IMR-90 (cell line): ENCODE results near the gene RALGPS1. TPM values are rescaled to one million over a fixed set of nuclear protein-coding genes. Genes with fewer than 3 reads are reported as not detected.

ENCODE experiments used
- ATAC-seq: fragments of 200-7000 bp; cut with Tn5 transposase; 2 replicates; pipeline ENCODE4 v1.9.1; 2020; ENCODE audit warnings: low read depth, mild to moderate bottlenecking, moderate library complexity
- BruUV-seq: library from RNA; stranded (reverse); fragments of 400-500 nt; replicated peaks from 2 replicates; lab custom pipeline; 2021; lab: Mats Ljungman, UMichigan
- CTCF ChIA-PET: fragments of 300-600 bp; formaldehyde crosslinking; extraction: SDS; loops from one replicate; lab custom pipeline; 2021; ENCODE audit warnings: antibody characterized with exemption; lab: Yijun Ruan, JAX
- POLR2A ChIA-PET: fragments of 300-600 bp; sonication (Branson Sonifier 250); formaldehyde crosslinking; loops from one replicate; lab custom pipeline; 2022; ENCODE audit warnings: antibody characterized with exemption; ENCODE audit not compliant: unreplicated experiment; lab: Charles Lee
- DNase-seq: peaks from one replicate; pipeline ENCODE4 v3.0.0; 2013
- H2AFZ ChIP-seq: replicated peaks from 2 replicates; pipeline ENCODE3; 2013; ENCODE audit warnings: low read length, mild to moderate bottlenecking; ENCODE audit not compliant: poor library complexity
- H2AK5ac ChIP-seq: 2 replicates; pipeline ENCODE4 v1.6.1; 2013; ENCODE audit warnings: low read depth, low read length, inconsistent platforms
- H2AK9ac ChIP-seq: replicated peaks from 2 replicates; pipeline ENCODE3; 2013; ENCODE audit warnings: mild to moderate bottlenecking, low read depth, low read length, moderate library complexity; ENCODE audit not compliant: poor library complexity
- H2BK120ac ChIP-seq: 2 replicates; pipeline ENCODE4 v1.6.1; 2013; ENCODE audit warnings: low read depth, low read length, inconsistent platforms
- H2BK15ac ChIP-seq: 3 replicates; pipeline ENCODE4 v1.6.1; 2013; ENCODE audit warnings: low read depth, low read length, inconsistent platforms
- H2BK20ac ChIP-seq: 2 replicates; pipeline ENCODE4 v1.6.1; 2013; ENCODE audit warnings: low read depth, mild to moderate bottlenecking, inconsistent platforms, low read length, moderate library complexity
- H2BK5ac ChIP-seq: 2 replicates; pipeline ENCODE4 v1.6.1; 2013; ENCODE audit warnings: mild to moderate bottlenecking, low read depth, low read length, inconsistent platforms; ENCODE audit not compliant: poor library complexity, severe bottlenecking
- H3K14ac ChIP-seq: replicated peaks from 2 replicates; pipeline ENCODE4 v1.6.1; 2013; ENCODE audit warnings: low read depth, low read length, inconsistent platforms
- H3K18ac ChIP-seq: 2 replicates; pipeline ENCODE4 v1.6.1; 2013; ENCODE audit warnings: low read depth, low read length, control low read depth
- H3K23ac ChIP-seq: 2 replicates; pipeline ENCODE4 v1.6.1; 2013; ENCODE audit warnings: low read depth, low read length, inconsistent platforms
- H3K27ac ChIP-seq: 2 replicates; pipeline ENCODE4 v1.5.1; 2013; ENCODE audit warnings: mild to moderate bottlenecking, control low read depth, low read length; ENCODE audit not compliant: insufficient read depth
- H3K27me3 ChIP-seq: 2 replicates; pipeline ENCODE4 v1.6.1; 2013; ENCODE audit warnings: low read length; ENCODE audit not compliant: control insufficient read depth, insufficient read depth
- H3K36me3 ChIP-seq: 2 replicates; pipeline ENCODE4 v1.6.1; 2013; ENCODE audit warnings: low read length, mixed read lengths; ENCODE audit not compliant: control insufficient read depth, insufficient read depth
- H3K4ac ChIP-seq: 2 replicates; pipeline ENCODE4 v1.6.1; 2013; ENCODE audit warnings: low read depth, low read length, inconsistent platforms
- H3K4me1 ChIP-seq: 2 replicates; pipeline ENCODE4 v1.6.1; 2013; ENCODE audit warnings: low read length, mixed read lengths; ENCODE audit not compliant: control insufficient read depth, insufficient read depth
- H3K4me2 ChIP-seq: 2 replicates; pipeline ENCODE4 v1.6.1; 2013; ENCODE audit warnings: low read depth, mild to moderate bottlenecking, control low read depth, low read length, moderate library complexity
- H3K4me3 ChIP-seq: 2 replicates; pipeline ENCODE4 v1.5.1; 2013; ENCODE audit warnings: low read depth, mild to moderate bottlenecking, control low read depth, low read length, moderate library complexity; ENCODE audit not compliant: insufficient read depth
- H3K56ac ChIP-seq: 2 replicates; pipeline ENCODE4 v1.6.1; 2013; ENCODE audit warnings: low read length, inconsistent platforms; ENCODE audit not compliant: insufficient read depth; ENCODE audit errors: extremely low read depth
- H3K79me1 ChIP-seq, 2 experiments: 2 replicates each; pipeline ENCODE4 v1.6.1; 2013; ENCODE audit warnings: low read length in 2 of 2, inconsistent platforms in 1 of 2, low read depth in 1 of 2
- H3K9ac ChIP-seq: 2 replicates; pipeline ENCODE4 v1.6.1; 2013; ENCODE audit warnings: low read depth, low read length, control low read depth
- H3K9me1 ChIP-seq: 2 replicates; pipeline ENCODE4 v1.6.1; 2013; ENCODE audit warnings: low read length, inconsistent platforms; ENCODE audit not compliant: insufficient read depth
- H3K9me3 ChIP-seq: 2 replicates; pipeline ENCODE4 v1.6.1; 2013; ENCODE audit warnings: low read length; ENCODE audit not compliant: control insufficient read depth, insufficient read depth
- H4K20me1 ChIP-seq: 2 replicates; pipeline ENCODE4 v1.6.1; 2013; ENCODE audit warnings: low read length, inconsistent platforms; ENCODE audit not compliant: insufficient read depth
- H4K5ac ChIP-seq: 2 replicates; pipeline ENCODE4 v1.6.1; 2013; ENCODE audit warnings: mild to moderate bottlenecking, low read depth, low read length, control low read depth
- H4K8ac ChIP-seq, 2 experiments: 2 replicates each; pipeline ENCODE4 v1.6.1; 2013; ENCODE audit warnings: low read depth in 2 of 2, low read length in 2 of 2, control low read depth in 1 of 2, inconsistent platforms in 1 of 2
- H4K91ac ChIP-seq: 2 replicates; pipeline ENCODE4 v1.6.1; 2013; ENCODE audit warnings: low read depth, low read length, inconsistent platforms; ENCODE audit not compliant: insufficient read depth
- CEBPB ChIP-seq: IDR thresholded peaks from 2 replicates; pipeline ENCODE4 v1.6.1; 2012; ENCODE audit warnings: low read depth, low read length, improper control_type of control experiment
- CTCF ChIP-seq: conservative IDR thresholded peaks from 2 replicates; pipeline ENCODE4 v1.5.1; 2012; ENCODE audit warnings: mild to moderate bottlenecking, low read depth, low read length, improper control_type of control experiment
- POLR2A ChIP-seq: IDR thresholded peaks from 2 replicates; pipeline ENCODE4 v1.6.1; 2012; ENCODE audit warnings: mild to moderate bottlenecking, low read depth, low read length
- WGBS, 2 experiments: methylation state at CpG; one replicate each; pipeline versions ENCODE4 v1.1.5 to v1.1.7; 2013; ENCODE audit warnings: missing lambda C conversion rate in 2 of 2; ENCODE audit not compliant: insufficient read length in 1 of 2; ENCODE audit errors: extremely low coverage in 2 of 2; 5-methylcytosine and 5-hydroxymethylcytosine counted together
- dilution Hi-C: fragments of 300-500 bp; cut with HindIII; formaldehyde crosslinking; loops from one replicate; pipeline ENCODE4 v1.14.3; 2018; ENCODE audit warnings: low sequenced_read_pairs; ENCODE audit not compliant: unreplicated experiment
- in situ Hi-C: fragments of 300-500 bp; cut with MboI; formaldehyde crosslinking; loops from 3 replicates; pipeline ENCODE4 v1.14.3; 2019; ENCODE audit warnings: low sequenced_read_pairs, inconsistent platforms, mixed read lengths
- intact Hi-C: fragments of 100-400 bp; cut with micrococcal nuclease; formaldehyde crosslinking; loops from 2 replicates; pipeline ENCODE4 v1.10.0; 2022
- polyA plus RNA-seq, 3 experiments: library from polyadenylated mRNA; depleted of rRNA; stranded (reverse); fragments of >200 nt; gene quantifications; 2 replicates each; pipeline ENCODE4 v1.2.3, GENCODE V29; 2012; ENCODE audit warnings: low replicate concordance in 1 of 3
- total RNA-seq: library from RNA; depleted of rRNA; stranded (reverse); fragments of >200 nt; gene quantifications from 2 replicates; pipeline ENCODE4 v1.2.3, GENCODE V29; 2012

The RALGPS1 gene
- total and polyA plus RNA-seq, 2 of the 4 experiments (the other 2 are of a cell fraction), result 0.90 to 2.8 TPM

GRCh38 chr9:127036437-127036836 is 121.9 kb downstream of the RALGPS1 start:
- Histone ChIP-seq H3K18ac (peak overlapping the region; percentile 50; the same call in 1 of the 2 replicates), H3K9me1 (peaks cover 9% of the 10 kb centered on the region; the same call in 1 of the 2 replicates), H3K9me3 (no peaks in the 10 kb centered on the region), H3K23ac (no peak overlapping the region), H4K20me1 (no peaks in the 10 kb centered on the region), H3K79me1 (no peaks in the 10 kb centered on the region), H4K8ac (no peak overlapping the region), H2BK120ac (no peak overlapping the region), H3K4me2 (no peak overlapping the region), H3K27ac (no peak overlapping the region), H3K4me1 (peaks cover 8% of the 10 kb centered on the region; the same call in 1 of the 2 replicates), H3K4me3 (no peak overlapping the region), H2AFZ (no peak overlapping the region), H2BK20ac (no peak overlapping the region), H4K91ac (no peak overlapping the region), H3K27me3 (no peaks in the 10 kb centered on the region), H3K56ac (no peak overlapping the region), H3K9ac (no peak overlapping the region), H3K36me3 (no peaks in the 10 kb centered on the region), H2AK9ac (no peak overlapping the region), H2AK5ac (no peak overlapping the region), H3K14ac (0 out of 2 replicates have a peak overlapping the region, but pooled peaks have one; percentile 21), H3K4ac (no peak overlapping the region), H2BK5ac (no peak overlapping the region), H2BK15ac (no peak overlapping the region), H4K5ac (no peak overlapping the region)
- CTCF ChIA-PET, result interaction anchor here (1.5 to 1.9 kb wide), 2 partner anchors 9 to 12 kb away, joined by 5 to 6 read pairs; no protein-coding TSS in a partner anchor
- no TSS peak for BruUV-seq
- no peak for ATAC-seq
- intact Hi-C loops, result no loop called here
- POLR2A ChIA-PET, result interaction anchor here (0.5 kb wide), 1 partner anchor 10 kb away, joined by 7 read pairs; no protein-coding TSS in a partner anchor
- no peak for TF ChIP-seq CTCF
- no peak for TF ChIP-seq POLR2A
- TF ChIP-seq CEBPB, result no peak
- no CpG with 5 or more reads among the region's 2 CpGs for WGBS, 2 experiments
- in situ Hi-C loops, result no loop called here
- dilution Hi-C loops, result no loop called here
- DNase-seq, result no peak
